Neural cell (in vitro differentiated cells): ENCODE results near the gene FOXD4L1. TPM values are rescaled to one million over a fixed set of nuclear protein-coding genes. Genes with fewer than 3 reads are reported as not detected.
"Not testable (repeated sequence)": the region's sequence is repeated elsewhere in the genome, so short reads cannot be mapped to it uniquely, and the experiment has no call there.

Experiments
- H2AFZ ChIP-seq: fragments of 200-600, 300-800 bp; sonication (generic), shearing (Covaris generic); 2 replicates; pipeline ENCODE4 v1.6.0; 2014; ENCODE audit warnings: low read depth, mild to moderate bottlenecking, antibody characterized with exemption, low read length, moderate library complexity
- H3F3A ChIP-seq: fragments of 200-600 bp; shearing (Covaris generic); 2 replicates; pipeline ENCODE4 v1.6.1; 2016; ENCODE audit warnings: mild to moderate bottlenecking, moderate library complexity, mixed read lengths, antibody characterized with exemption, low read length; ENCODE audit not compliant: insufficient read depth, poor library complexity, severe bottlenecking
- H3K27ac ChIP-seq: fragments of 200-600, 300-800 bp; sonication (generic), shearing (Covaris generic); 2 replicates; pipeline ENCODE4 v1.5.1; 2014; ENCODE audit warnings: mild to moderate bottlenecking, low read length, moderate library complexity
- H3K27me3 ChIP-seq: fragments of 300-800, 200-600 bp; sonication (generic), shearing (Covaris generic); 2 replicates; pipeline ENCODE4 v1.6.0; 2014; ENCODE audit warnings: mild to moderate bottlenecking, low read depth, low read length, moderate library complexity; ENCODE audit not compliant: insufficient read depth
- H3K36me3 ChIP-seq: fragments of 300-800, 200-600 bp; sonication (generic), shearing (Covaris generic); 2 replicates; pipeline ENCODE4 v1.5.1; 2014; ENCODE audit warnings: mild to moderate bottlenecking, antibody characterized with exemption, low read length, moderate library complexity; ENCODE audit not compliant: insufficient read depth
- H3K4me2 ChIP-seq: fragments of 300-800, 200-600 bp; sonication (generic), shearing (Covaris generic); 2 replicates; pipeline ENCODE4 v1.6.0; 2014; ENCODE audit warnings: mild to moderate bottlenecking, low read length
- H3K4me3 ChIP-seq: fragments of 300-800, 200-600 bp; sonication (generic), shearing (Covaris generic); 2 replicates; pipeline ENCODE4 v1.5.1; 2014; ENCODE audit warnings: mild to moderate bottlenecking, low read length, moderate library complexity
- H3K79me2 ChIP-seq: fragments of 200-600 bp; shearing (Covaris generic); replicated peaks from 2 replicates; pipeline ENCODE4 v1.6.0; 2014; ENCODE audit warnings: mild to moderate bottlenecking, low read length, moderate library complexity; ENCODE audit not compliant: insufficient read depth
- H3K9ac ChIP-seq: fragments of 300-800, 200-600 bp; sonication (generic), shearing (Covaris generic); 2 replicates; pipeline ENCODE4 v1.6.1; 2016; ENCODE audit warnings: mild to moderate bottlenecking, low read length, mixed read lengths
- H3K9me2 ChIP-seq: fragments of 200-600 bp; shearing (Covaris generic); 2 replicates; pipeline ENCODE4 v1.6.1; 2016; ENCODE audit warnings: mild to moderate bottlenecking, low read length, mixed read lengths; ENCODE audit not compliant: insufficient read depth
- H3K9me3 ChIP-seq: fragments of 200-600, 300-800 bp; sonication (generic), shearing (Covaris generic); 2 replicates; pipeline ENCODE4 v1.6.1; 2016; ENCODE audit warnings: mild to moderate bottlenecking, mixed run types, low read length, moderate library complexity, mixed read lengths
- H4K20me1 ChIP-seq: fragments of 200-600 bp; shearing (Covaris generic); 2 replicates; pipeline ENCODE4 v1.6.1; 2016; ENCODE audit warnings: mild to moderate bottlenecking, mixed run types; ENCODE audit not compliant: insufficient read depth
- POLR2AphosphoS5 ChIP-seq: IDR thresholded peaks from 2 replicates; pipeline ENCODE4 v1.6.1; 2012
- polyA plus RNA-seq: library from polyadenylated mRNA; depleted of rRNA; stranded (reverse); fragments of >200 nt; gene quantifications from 2 replicates; pipeline ENCODE4 v1.2.3, GENCODE V29; 2014

FOXD4L1 gene
- polyA plus RNA-seq, 1 donor from 2014 or later: 0.82 TPM

DNA sequence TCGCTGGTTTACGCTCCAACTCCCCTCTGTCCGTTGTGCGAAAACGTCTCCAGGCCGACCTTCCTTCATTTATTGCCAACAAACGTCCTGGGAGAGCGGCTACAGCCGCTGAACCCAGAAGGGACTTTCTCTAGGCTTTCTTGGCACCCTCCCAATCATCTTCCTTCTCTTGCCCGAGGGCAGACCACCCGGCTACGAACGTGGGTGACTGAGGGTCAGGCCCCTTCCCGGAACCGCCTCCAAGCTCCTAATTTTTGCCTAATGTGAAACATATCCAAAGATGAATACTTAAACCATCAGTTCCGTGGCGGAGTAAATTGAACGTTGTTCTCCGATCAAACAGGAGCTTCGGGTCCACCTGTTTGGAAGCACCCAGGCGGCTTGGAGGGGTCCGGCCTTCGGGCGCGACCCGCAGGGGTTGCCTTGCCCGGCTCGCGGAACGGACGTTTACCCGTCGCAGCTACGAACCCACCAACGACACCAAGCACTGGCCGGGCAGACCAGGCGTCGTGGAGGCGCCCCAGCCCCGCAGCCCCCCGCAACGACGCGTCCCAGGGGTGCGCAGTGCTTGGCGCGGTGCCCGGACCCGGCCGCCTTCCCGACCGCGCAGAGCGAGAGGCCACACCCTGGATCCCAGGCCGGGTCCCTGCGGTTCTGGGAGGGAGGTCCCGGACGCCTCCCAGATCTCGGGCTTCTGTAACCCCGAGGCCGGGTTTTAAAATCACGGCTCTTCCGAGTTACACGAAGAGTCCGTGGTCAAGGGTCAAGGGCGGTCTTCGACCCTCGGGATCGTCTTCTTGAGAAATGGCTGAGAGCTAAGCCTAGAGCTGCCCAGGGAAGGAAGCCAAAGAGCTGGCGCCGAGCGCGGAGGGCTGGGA, 4.0 kb downstream of the FOXD4L1 start:
- H3K27ac ChIP-seq, H3K9ac ChIP-seq, H3K9me3 ChIP-seq, H3K4me2 ChIP-seq, H3K79me2 ChIP-seq, H3K9me2 ChIP-seq, H2AFZ ChIP-seq, H3F3A ChIP-seq, H3K36me3 ChIP-seq, H4K20me1 ChIP-seq: not testable (repeated sequence)
- peaks cover 28% of the 10 kb centered on the region for H3K27me3 ChIP-seq
- peak overlapping the region; percentile 58 for H3K4me3 ChIP-seq

DNA sequence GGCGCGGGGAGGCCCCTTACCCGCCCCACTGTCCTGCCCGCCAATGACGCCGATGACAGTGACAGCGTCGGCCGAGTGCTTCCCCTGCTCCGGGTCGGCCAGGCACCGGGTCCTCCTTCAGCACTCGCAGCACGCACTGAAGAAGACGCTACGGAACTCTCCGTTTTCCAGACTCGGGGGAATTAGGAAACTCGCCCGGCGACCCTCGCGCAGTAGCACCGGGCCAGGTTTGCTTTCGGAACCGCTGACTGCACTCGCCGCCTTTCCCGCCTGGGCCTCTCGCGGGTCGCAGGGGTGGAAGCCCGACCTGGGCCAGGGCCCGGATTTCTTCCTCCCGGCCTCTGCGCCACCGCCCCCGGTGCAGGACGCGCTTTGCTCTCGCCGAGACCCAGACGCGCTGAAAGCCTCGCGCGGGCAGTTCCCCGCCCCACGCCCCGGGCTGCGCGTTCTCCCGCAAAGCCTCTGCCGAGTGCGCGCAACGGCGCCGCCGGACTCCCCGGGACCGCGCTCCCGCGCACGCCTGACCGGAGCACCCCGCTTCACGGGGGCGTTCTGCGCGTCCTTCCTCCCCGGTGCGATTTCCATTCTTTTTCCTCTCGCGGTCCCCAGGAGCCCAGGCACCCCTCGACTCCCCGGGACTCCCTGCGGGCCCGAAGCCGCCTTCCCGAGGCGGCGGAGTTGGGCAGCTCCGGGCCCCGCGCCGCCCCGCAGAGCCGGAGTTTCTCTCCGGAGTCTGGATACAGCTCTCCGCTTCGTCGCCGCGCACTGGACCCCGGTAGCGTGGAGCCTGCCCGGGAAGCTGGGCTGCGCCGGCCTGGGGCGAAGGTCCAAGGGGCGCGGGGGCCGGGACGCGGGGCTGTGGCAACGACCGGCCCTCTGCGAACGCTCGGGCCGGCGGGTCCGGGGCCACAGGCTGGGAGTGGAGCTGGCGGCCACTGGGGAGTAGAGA, 4.9 kb downstream of the FOXD4L1 start:
- H3F3A ChIP-seq, H3K4me2 ChIP-seq, H3K27ac ChIP-seq, H3K79me2 ChIP-seq, H3K9me3 ChIP-seq, H4K20me1 ChIP-seq, H2AFZ ChIP-seq, H3K36me3 ChIP-seq, H3K9ac ChIP-seq, H3K9me2 ChIP-seq: not testable (repeated sequence)
- Histone ChIP-seq H3K27me3 (peaks cover 32% of the 10 kb centered on the region), H3K4me3 (peak overlapping the region; percentile 58)

DNA sequence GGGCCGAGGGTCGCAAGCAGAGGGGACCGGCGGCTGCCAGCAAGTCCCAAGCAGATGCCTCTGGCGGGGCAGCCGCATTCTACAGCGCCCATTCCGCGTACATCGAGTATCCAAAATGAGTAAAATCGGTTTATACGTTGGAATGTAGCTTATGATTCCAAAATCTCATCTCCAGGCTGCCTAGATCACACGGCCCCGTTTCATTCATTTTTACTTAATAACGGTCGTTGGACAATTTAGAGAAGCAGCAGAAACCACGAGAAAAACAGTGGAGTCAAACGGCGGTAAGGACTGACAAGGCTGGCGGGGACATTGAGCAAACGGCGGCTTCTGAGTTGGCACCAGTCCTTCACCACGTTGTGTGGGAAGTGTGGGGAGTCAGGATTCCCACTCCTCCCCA, 5.6 kb downstream of the FOXD4L1 start:
- peak; percentile 57 for TF ChIP-seq POLR2AphosphoS5
- H3K27ac ChIP-seq, H3K4me3 ChIP-seq, H3F3A ChIP-seq, H4K20me1 ChIP-seq, H2AFZ ChIP-seq, H3K79me2 ChIP-seq, H3K9ac ChIP-seq, H3K9me3 ChIP-seq, H3K4me2 ChIP-seq, H3K9me2 ChIP-seq, H3K36me3 ChIP-seq: not testable (repeated sequence)
- H3K27me3 ChIP-seq: peaks cover 35% of the 10 kb centered on the region

DNA sequence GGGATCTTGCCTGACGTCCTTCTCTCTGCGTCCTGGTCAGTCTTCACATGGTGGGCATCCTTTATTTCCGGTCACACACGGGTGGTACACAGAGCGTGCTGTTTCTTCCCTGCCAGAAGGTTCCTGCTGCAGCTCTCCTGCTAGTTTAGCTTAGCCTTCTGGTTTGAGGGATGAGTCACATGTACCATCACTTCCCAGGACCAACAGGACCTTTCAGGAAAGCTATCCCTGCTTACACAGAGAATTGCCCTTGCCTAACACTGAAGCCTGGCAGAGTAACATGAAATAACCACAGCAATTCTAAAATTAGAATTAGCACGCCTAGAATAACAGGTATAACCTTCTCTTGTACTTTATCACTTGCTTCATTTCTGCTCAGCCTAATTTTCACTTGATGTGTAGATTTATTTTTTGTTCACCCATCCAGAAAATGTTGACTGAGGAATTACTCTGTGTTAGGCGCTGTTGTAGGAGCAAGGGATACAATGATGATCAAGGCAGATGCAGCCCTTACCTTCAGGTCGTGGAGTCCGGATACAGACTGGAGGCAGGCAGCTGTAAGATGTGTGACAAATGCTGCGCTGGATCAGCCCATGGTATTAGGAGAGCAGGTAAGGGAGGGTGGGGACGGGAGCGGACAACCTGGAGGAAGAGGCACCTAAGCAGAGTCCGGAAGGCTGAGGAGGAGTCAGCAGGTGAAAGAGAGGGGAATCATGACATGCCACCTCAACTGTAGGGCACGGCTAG, 9.1 kb downstream of the FOXD4L1 start:
- H3K4me3 ChIP-seq, H3K36me3 ChIP-seq, H3K79me2 ChIP-seq, H3K9ac ChIP-seq, H3F3A ChIP-seq, H3K9me3 ChIP-seq, H3K27ac ChIP-seq, H2AFZ ChIP-seq, H3K9me2 ChIP-seq, H3K4me2 ChIP-seq, H4K20me1 ChIP-seq: not testable (repeated sequence)
- peaks cover 23% of the 10 kb centered on the region for H3K27me3 ChIP-seq

DNA sequence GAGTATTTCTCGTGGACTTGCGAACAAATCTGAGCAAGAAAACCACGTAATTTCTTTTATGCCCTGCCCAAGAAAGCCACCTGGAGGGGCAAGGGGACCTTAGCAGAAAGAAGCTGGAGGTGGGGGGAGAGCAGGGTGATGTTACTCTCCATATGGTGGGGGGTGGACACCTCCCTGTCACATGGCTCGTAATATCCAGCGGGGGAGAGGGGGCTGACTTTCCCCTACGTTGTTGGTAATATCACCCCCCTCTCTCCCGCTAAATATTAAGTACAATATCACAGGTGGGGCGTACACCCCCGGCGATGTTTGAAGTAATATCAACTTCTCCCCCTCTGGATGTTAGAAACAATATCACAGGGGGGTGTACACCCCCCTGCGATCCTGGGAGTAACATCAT, 9.7 kb downstream of the FOXD4L1 start:
- not testable (repeated sequence) for H3K4me2 ChIP-seq, H3K79me2 ChIP-seq, H3K4me3 ChIP-seq, H3F3A ChIP-seq, H3K27ac ChIP-seq, H3K9me3 ChIP-seq, H3K36me3 ChIP-seq, H4K20me1 ChIP-seq, H3K9me2 ChIP-seq, H3K9ac ChIP-seq, H2AFZ ChIP-seq
- H3K27me3 ChIP-seq: peaks cover 19% of the 10 kb centered on the region

DNA sequence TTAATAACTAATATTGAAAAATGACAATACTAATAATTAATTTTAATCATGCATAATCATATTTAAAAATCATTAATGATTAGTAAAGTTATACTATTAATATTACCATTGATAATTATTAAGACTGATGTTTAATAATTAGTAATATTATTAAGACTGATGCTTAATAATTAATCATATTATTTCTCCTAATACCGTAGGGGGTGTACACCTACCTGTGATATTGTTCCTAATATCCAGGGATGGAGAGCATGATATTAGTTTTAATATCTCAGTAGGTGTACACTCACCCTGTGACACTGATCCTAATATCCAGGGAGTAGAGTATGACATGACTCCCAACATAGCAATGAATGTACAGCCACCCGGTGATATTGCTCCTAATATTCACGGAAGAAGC, 12.4 kb downstream of the FOXD4L1 start:
- not testable (repeated sequence) for H3K27me3 ChIP-seq, H2AFZ ChIP-seq, H3K27ac ChIP-seq, H3K36me3 ChIP-seq, H3K9ac ChIP-seq, H3K9me3 ChIP-seq, H4K20me1 ChIP-seq, H3K4me3 ChIP-seq, H3F3A ChIP-seq, H3K9me2 ChIP-seq, H3K79me2 ChIP-seq, H3K4me2 ChIP-seq

DNA sequence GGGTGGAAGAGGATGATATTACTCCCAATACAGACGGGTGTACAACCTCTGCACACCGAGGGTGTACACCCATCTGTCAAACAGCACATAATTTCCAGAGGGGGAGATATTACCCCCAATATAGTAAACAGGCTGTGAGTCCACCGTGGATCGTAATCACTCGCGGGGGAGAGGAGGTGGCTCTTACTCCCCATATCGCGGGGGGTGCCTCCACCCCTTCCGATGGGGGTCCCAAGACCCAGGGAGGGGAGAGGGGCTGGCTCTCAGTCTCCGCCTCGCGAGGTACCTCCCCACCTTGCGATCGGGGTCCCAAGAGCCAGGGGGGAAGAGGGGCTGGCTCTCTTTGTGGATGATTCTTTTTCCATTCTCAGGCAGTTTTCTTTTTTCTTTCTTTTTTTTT, 13.4 kb downstream of the FOXD4L1 start:
- H3K9me3 ChIP-seq, H3K27ac ChIP-seq, H3K9ac ChIP-seq, H3K36me3 ChIP-seq, H3K4me3 ChIP-seq, H3F3A ChIP-seq, H3K4me2 ChIP-seq, H3K9me2 ChIP-seq, H4K20me1 ChIP-seq, H2AFZ ChIP-seq, H3K79me2 ChIP-seq, H3K27me3 ChIP-seq: not testable (repeated sequence)
